Type B pancreatic cell (in vitro differentiated cells): ENCODE data around the gene MLF1. TPM values are rescaled to one million over a fixed set of nuclear protein-coding genes. Genes with fewer than 3 reads are reported as not detected.
A peak's percentile ranks its signal among the peaks of the same experiment; 100 is the strongest.
"Not testable (repeated sequence)": the region's sequence is repeated elsewhere in the genome, so short reads cannot be mapped to it uniquely, and the experiment has no call there.

Experiments used
- DNase-seq: peaks from one replicate; pipeline ENCODE4 v3.0.0; 2021; ENCODE audit warnings: mixed read lengths; ENCODE audit not compliant: unreplicated experiment; ENCODE audit errors: extremely low spot score
- H3K27ac Mint-ChIP-seq: 2 replicates; pipeline ENCODE4 v1.8.0; 2021; ENCODE audit warnings: mild to moderate bottlenecking, mixed read lengths
- H3K27me3 Mint-ChIP-seq: 2 replicates; pipeline ENCODE4 v1.8.0; 2021; ENCODE audit warnings: mixed read lengths
- H3K36me3 Mint-ChIP-seq: 2 replicates; pipeline ENCODE4 v1.8.0; 2021; ENCODE audit warnings: mixed read lengths
- H3K4me1 Mint-ChIP-seq: one replicate; pipeline ENCODE4 v1.8.0; 2021; ENCODE audit warnings: mixed read lengths; ENCODE audit not compliant: unreplicated experiment
- H3K4me3 Mint-ChIP-seq: 2 replicates; pipeline ENCODE4 v1.8.0; 2021; ENCODE audit warnings: mild to moderate bottlenecking, mixed read lengths
- H3K9me3 Mint-ChIP-seq: 2 replicates; pipeline ENCODE4 v1.8.0; 2021; ENCODE audit warnings: mixed read lengths
- total RNA-seq: library from RNA; stranded (reverse); gene quantifications from 2 replicates; pipeline ENCODE4 v1.2.1, GENCODE V29; 2021; ENCODE audit warnings: low replicate concordance
- TF ChIP-seq, protein P1 (sequence below): fragments of 200-600 bp; sonication (generic); conservative IDR thresholded peaks from 2 replicates; pipeline ENCODE4 v1.5.0; 2021; ENCODE audit warnings: antibody characterized with exemption, mild to moderate bottlenecking

Gene MLF1
- total RNA-seq, 1 donor from 2014 or later, result 23.8 TPM

DNA sequence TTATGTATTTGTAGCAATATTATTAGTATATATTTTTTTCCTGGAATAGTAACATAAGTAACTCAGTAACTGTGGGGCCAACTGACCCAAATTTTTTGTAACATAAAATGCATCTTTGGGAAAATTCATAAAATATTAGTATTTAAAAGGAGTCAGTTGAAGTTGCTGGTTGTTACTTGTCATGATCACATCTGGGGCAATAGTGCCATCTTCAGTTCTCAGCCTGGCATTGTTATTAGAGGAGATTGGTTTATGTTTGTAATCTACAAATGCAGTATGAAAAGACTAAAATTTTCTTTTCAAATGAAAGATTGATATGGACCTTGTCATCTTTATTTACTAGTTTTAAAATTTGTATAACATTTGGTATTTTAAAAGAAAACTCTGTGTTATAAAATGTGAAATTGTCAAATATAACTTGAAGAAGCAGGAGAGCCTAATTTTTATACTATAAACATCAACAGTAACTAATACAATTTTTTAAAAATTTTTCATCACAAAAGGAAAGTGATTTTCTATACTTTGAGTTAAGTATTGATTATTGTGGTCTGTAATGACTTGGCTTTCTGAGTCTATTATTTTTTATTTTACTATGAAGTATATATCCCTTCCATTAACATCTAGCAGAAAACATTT, 38.8 kb upstream of the MLF1 start:
- Mint-ChIP-seq H3K27ac (no peak overlapping the region), H3K36me3 (no peaks in the 10 kb centered on the region), H3K27me3 (no peaks in the 10 kb centered on the region), H3K9me3 (no peaks in the 10 kb centered on the region), H3K4me1 (no peaks in the 10 kb centered on the region), H3K4me3 (no peak overlapping the region)
- TF ChIP-seq, protein P1, sequence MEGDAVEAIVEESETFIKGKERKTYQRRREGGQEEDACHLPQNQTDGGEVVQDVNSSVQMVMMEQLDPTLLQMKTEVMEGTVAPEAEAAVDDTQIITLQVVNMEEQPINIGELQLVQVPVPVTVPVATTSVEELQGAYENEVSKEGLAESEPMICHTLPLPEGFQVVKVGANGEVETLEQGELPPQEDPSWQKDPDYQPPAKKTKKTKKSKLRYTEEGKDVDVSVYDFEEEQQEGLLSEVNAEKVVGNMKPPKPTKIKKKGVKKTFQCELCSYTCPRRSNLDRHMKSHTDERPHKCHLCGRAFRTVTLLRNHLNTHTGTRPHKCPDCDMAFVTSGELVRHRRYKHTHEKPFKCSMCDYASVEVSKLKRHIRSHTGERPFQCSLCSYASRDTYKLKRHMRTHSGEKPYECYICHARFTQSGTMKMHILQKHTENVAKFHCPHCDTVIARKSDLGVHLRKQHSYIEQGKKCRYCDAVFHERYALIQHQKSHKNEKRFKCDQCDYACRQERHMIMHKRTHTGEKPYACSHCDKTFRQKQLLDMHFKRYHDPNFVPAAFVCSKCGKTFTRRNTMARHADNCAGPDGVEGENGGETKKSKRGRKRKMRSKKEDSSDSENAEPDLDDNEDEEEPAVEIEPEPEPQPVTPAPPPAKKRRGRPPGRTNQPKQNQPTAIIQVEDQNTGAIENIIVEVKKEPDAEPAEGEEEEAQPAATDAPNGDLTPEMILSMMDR, result peak; percentile 72
- DNase-seq, result no peak

DNA sequence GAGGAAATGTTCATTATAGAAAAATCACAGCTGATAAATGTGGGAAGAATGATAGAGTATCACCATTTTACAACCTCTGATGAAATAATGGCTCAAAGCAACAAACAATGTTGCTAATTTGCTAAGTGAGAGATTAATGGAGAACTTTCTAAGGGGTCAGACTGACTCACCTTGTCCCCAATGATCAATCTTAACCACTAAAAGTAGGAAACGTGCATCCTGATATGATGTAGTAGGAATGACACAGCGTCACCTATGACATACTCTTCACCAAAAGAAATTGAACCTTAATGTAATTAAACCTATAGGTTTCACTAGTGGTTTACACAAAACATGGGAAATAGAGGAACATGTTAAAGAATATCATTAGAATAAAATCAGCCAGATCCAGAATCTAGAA, 35.1 kb upstream of the MLF1 start:
- Mint-ChIP-seq H3K4me3 (no peak overlapping the region), H3K9me3 (no peaks in the 10 kb centered on the region), H3K4me1 (no peaks in the 10 kb centered on the region), H3K36me3 (peaks cover 3% of the 10 kb centered on the region), H3K27ac (no peak overlapping the region), H3K27me3 (no peaks in the 10 kb centered on the region)
- DNase-seq, result no peak
- TF ChIP-seq, protein P1, result no peak

DNA sequence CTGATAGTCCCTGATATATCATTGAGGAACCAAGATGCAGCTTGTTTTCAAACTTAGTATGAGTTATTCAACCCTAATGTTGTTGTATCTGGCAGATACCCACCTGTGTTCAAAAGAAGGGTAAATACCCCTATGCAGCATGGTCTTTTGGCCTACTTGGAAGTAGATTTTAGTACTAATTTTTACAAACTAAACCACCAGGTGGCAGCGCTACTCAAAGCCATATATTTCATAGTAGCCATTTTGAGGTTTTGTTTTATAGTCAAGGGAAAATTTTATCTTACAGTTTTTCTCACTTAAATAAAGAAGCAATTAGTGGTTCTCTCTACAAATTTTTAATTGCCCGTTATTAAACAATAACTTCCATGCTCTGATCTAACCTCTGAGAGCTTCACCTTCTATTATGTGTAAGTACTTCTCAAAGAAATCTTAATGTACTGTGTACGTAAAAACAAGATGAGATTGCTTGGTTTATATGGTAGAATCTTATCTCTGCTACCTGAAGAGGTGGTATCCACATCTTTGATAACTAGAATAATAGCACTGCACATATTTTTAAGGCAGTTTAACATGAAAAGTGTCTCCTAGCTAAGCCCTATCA, 31.5 kb upstream of the MLF1 start:
- Mint-ChIP-seq H3K27me3 (no peaks in the 10 kb centered on the region), H3K27ac (no peak overlapping the region), H3K4me1 (no peaks in the 10 kb centered on the region), H3K36me3 (peaks cover 7% of the 10 kb centered on the region), H3K9me3 (no peaks in the 10 kb centered on the region), H3K4me3 (no peak overlapping the region)
- TF ChIP-seq, protein P1, result peak; percentile 77
- no peak for DNase-seq

DNA sequence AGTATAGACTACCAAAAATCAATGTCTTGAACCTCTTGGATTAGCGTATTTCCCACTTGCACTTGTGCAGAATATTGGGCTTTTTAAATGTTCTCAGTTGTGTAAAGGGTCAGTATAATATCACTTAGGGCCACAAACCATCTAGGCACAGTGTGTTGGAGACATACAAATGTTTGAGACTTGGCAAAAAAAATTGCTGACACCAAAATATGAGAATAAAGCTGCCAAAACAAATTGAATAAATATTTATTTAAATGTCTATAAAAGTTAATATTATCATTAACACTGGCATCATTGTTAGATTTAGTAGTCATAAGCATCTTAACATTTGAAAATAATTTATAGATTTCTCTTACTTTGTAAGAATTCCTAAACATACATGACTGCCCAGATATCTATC, 30.9 kb upstream of the MLF1 start:
- Mint-ChIP-seq H3K4me1 (no peaks in the 10 kb centered on the region), H3K36me3 (peaks cover 7% of the 10 kb centered on the region), H3K4me3 (no peak overlapping the region), H3K27me3 (no peaks in the 10 kb centered on the region), H3K9me3 (no peaks in the 10 kb centered on the region), H3K27ac (no peak overlapping the region)
- DNase-seq, result no peak
- TF ChIP-seq, protein P1, result no peak

DNA sequence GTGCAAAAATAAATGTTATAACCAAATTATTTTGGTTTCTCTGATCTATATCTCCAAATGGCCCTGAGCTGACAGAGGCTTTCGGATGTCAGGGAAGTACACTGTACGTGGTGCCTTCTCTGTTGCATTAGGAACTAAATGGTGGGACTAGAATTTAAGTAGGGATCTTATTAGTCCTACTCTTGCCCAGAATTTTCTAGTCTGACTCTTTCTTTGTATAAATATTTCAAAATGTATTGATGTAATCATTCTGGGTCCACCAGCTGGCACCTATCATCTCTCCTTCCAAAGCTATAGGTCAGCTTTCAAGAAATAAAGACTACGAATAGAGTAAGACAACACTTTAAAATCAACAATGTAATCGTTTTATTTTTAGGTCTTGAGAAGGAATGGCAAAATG, 22.3 kb upstream of the MLF1 start:
- Mint-ChIP-seq H3K27me3 (no peaks in the 10 kb centered on the region), H3K9me3 (no peaks in the 10 kb centered on the region), H3K4me1 (no peaks in the 10 kb centered on the region), H3K4me3 (no peak overlapping the region), H3K27ac (no peak overlapping the region), H3K36me3 (peaks cover 4% of the 10 kb centered on the region)
- DNase-seq, result no peak
- TF ChIP-seq, protein P1, result no peak

DNA sequence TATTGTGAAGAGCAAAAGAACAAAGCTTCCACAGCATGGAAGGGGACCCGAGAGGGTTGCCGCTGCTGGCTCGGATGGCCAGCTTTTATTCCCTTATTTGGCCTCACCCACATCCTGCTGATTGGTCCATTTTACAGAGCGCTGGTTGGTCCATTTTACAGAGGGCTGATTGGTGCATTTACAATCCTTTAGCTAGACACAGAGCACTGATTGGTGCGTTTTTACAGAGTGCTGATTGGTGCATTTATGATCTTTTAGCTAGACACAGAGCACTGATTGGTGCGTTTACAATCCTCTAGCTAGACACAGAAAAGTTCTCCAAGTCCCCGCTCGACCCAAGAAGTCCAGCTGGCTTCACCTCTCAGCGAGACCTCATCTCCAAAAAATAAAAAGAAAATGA, 21.1 kb upstream of the MLF1 start:
- H3K27me3 Mint-ChIP-seq, DNase-seq, H3K4me1 Mint-ChIP-seq, H3K9me3 Mint-ChIP-seq, H3K4me3 Mint-ChIP-seq, H3K36me3 Mint-ChIP-seq, H3K27ac Mint-ChIP-seq: not testable (repeated sequence)
